GM12873 (cell line): ENCODE measurements around the gene SET.

ENCODE experiments used
- TF ChIP-seq, protein P1 (sequence below): IDR thresholded peaks from 2 replicates; pipeline ENCODE4 v1.5.1; 2012; ENCODE audit warnings: low read depth, mild to moderate bottlenecking, moderate library complexity, low read length, control low read depth; ENCODE audit not compliant: insufficient read depth; ENCODE audit errors: missing control alignments

The SET gene

DNA sequence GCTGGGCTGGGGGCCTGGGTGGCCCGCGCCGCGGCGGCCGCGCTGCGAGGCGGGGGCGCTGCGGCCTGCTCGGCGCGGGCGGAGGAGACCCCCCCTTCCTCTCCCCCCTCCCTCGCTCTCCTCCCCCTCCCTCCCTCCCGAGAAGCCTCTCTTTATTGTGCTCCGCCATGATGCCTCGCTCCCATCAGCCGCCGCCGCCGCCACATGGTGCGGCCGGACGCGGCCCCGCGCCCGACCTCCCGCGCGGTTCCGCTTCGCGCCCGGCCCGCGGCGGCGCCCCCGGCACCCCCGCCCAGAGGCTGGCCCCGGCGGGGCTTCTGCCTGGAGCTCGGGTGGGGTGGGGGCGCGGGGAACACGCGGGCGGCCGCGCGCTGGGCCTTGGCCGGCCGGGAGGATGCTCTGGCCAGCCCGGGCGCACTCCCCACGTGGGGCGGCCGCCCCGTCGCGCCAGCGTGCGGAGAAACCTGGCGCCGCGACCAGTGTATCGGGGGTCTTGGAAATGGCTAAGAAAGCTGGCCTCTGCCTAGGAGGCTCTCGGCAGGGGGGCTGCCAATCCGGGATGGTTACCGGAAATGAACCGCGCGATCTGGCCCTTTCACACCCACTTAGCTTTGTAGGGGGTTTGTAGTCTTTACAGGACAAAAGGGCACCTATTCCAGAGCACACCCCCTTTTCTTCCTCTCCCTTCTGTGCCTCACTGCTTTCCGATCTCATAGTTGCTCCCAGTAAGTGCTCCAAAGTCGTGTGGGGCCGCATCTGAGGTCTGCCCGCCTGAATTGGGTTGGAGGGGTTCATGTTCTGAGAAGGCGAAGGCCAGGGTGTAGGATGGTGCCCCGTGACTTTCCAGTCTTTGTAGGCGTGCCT, 1.0 kb downstream of the SET start:
- TF ChIP-seq, protein P1, sequence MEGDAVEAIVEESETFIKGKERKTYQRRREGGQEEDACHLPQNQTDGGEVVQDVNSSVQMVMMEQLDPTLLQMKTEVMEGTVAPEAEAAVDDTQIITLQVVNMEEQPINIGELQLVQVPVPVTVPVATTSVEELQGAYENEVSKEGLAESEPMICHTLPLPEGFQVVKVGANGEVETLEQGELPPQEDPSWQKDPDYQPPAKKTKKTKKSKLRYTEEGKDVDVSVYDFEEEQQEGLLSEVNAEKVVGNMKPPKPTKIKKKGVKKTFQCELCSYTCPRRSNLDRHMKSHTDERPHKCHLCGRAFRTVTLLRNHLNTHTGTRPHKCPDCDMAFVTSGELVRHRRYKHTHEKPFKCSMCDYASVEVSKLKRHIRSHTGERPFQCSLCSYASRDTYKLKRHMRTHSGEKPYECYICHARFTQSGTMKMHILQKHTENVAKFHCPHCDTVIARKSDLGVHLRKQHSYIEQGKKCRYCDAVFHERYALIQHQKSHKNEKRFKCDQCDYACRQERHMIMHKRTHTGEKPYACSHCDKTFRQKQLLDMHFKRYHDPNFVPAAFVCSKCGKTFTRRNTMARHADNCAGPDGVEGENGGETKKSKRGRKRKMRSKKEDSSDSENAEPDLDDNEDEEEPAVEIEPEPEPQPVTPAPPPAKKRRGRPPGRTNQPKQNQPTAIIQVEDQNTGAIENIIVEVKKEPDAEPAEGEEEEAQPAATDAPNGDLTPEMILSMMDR = no peak

DNA sequence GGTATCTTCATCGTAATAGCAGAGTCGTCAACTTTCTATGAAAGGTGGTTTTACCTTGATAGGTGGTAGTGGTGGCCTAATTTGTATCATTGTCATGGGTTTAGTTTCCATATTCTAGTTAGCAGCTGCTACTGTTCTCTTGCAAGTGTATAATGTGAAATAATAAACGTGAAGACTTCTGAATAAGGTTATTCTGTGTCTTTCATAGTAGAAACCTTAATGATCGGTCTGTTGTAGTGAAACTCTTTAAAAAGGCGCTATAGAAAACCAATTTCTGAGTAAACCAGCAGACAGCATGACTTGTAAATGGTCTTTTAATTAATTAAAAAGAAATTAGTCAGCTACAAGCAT, 1.6 kb downstream of the SET start:
- TF ChIP-seq, protein P1 = no peak

DNA sequence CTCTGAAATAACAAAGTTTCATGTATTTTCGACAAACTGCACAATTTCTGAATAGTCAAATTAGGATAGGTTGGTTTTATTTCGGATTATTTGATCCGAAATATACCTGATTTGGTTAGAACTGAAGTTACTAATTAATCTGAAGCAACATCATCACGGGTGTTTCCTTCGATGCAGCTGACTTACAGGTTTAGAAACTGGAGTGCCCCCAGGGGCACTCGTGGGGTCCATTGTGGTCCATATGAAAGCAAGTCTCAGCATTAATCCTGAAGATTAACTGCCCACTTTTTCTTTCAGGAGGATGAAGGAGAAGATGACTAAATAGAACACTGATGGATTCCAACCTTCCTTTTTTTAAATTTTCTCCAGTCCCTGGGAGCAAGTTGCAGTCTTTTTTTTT, 5.3 kb downstream of the SET start:
- TF ChIP-seq, protein P1 = no peak

DNA sequence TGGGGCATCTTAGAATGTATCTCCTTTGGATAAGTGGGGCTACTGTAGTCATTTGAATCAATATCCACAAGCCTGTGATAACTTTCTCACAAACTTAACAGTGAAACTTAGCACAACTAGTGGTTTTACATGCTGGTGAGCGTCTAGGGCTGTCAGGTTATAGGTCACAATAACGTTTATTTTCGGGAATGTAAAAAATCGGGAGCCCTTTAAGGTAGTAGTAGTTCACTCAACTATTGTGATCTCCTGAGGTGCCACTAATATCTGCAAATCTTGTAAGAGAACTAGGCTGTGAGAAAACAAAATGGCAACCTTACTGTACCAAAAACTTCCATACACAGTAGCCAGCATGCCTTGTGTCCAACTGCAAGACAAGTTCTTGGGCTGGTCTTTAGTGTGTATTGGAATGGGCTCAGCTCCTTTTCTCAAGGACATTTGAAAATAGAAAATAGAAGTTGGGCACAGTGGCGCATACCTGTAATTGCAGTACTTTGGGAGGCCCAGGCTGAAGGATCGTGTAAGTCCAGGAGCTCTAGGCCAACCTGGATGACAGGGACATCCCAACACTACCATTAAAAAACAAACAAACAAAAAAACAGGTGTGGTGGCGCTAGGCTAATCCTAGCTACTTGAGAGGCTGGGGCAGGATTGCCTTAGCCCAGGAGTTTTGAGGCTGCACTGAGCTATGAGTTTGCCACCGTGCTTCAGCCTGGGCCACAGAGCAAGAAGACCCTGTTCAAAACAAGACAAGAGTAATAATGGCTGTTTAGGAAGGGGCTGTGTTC, 8.1 kb downstream of the SET start:
- TF ChIP-seq, protein P1 = no peak

DNA sequence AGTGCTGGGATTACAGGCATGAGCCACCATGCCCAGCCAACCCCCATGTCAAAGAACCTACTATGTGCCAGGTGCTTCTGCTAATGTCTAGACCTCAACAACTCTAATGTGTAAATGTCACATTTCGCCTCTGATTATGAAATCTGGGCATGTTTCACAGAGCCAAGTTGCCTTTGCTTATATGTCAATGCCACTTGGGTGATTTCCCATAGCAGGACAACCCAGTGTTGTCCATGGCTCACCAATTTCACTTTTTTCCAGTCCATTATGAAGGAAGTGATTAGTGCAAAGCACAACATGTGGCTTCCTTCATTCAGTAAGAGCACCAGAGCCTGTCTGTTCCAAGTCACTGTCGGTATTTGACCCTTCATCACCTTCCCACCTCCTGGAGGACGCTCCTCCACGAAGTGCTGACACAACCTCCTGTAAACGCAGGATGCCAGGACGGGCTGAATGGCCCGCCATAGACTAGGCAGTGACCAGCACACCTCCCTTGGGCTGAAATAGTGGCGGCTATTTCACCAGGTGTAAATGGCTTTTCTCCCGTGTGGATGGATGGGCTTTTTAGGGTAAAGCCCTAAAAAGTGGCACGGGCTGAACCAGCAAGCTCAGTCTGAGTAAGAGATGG, 12.3 kb downstream of the SET start:
- TF ChIP-seq, protein P1 = no peak

DNA sequence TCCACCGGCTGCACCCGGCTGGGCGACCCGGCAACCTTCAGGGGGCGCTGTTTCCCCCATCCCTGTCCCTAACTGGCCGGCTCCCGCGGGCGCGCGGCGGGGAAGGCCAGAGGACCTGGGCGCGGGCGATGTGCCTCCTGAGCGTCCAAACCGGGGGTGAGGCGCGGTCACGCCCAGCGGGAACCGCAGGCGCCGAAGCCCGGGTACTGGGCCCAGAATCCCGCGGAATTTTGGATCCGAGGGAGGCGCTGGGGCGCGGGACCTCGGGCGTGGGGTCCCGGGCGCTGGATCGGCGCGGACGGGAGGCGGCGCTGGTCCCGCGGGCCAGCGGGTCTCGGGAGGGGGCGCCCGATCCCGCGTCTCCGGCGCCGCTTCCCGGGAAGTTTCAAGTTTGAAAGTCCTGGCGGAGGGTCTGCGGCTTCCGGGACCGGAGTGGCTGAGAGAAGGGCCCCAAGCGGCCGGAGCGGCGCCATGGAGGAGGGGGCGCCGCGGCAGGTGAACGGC, 13.5 kb downstream of the SET start, which contains the start of gene PKN3:
Gene PKN3 (plus strand): TSS at position 59 of the 504 bp plus-strand sequence. CDS start 413 bp downstream, at position 472.
- TF ChIP-seq, protein P1 = peak; percentile 85

DNA sequence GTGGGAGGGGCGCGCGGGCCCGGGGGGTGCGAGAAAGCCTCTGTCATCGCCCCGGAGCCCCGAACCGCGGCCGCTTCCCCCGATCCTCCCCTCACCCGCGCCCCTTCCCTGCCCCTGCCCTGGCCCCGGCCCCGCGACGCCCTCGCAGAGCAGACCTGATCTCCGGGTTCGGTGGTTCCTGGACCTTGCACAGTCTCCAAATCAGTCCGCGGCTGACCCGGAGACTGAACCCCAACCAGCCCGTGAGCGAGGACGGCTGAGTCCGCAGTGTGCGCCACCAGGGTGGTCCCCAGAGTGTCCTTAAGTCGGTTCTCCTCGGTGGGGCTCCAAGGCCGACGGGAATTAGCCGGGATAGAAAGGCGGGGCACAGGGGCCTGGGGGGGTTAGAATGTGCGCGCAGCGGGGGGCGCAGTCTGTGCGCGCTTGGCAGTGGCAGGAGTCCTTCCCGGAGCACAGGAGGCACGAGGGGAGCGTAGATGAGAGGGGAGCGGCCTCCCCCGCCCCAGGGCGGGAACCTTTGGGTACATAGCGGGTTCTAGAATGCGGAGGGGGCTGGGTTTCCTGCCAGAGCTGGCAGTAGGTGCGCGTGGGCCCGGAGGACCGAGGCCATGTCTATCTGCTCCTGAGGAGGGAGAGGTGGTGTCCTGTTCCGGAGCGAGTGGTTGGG, 14.1 kb downstream of the SET start:
- TF ChIP-seq, protein P1 = peak; percentile 9
